ENCODE measurements around the gene TBC1D14.

Gene TBC1D14

GRCh38 chr4:7000421-7001176 is 91.0 kb downstream of the TBC1D14 start:
- TF ChIP-seq CTCF (IDR thresholded peaks at IDR 0.05; ENCODE audit: extremely low read depth, insufficient read depth, missing control alignments), result no peak

GRCh38 chr4:7001271-7001670 is 91.6 kb downstream of the TBC1D14 start:
- DNase-seq (ENCODE audit: low spot score), result no peak
- TF ChIP-seq CTCF (IDR thresholded peaks at IDR 0.05; ENCODE audit: extremely low read depth, insufficient read depth, missing control alignments), result no peak
- in situ Hi-C loops (cut with MboI; ENCODE audit: low pct_unique_long_range_greater_than_20kb, low sequenced_read_pairs, unreplicated experiment), result no loop called here

More at GRCh38 chr4:7000421-7001176, 91.0 kb downstream of the TBC1D14 start:
- in situ Hi-C loops (cut with MboI; ENCODE audit: low pct_unique_long_range_greater_than_20kb, low sequenced_read_pairs, unreplicated experiment), result no loop called here
- no peak for DNase-seq (ENCODE audit: low spot score)

GRCh38 chr4:7002336-7002735 is 92.7 kb downstream of the TBC1D14 start:
- in situ Hi-C loops (cut with MboI; ENCODE audit: low pct_unique_long_range_greater_than_20kb, low sequenced_read_pairs, unreplicated experiment), result no loop called here
- DNase-seq (ENCODE audit: low spot score), result no peak
- no peak for TF ChIP-seq CTCF (IDR thresholded peaks at IDR 0.05; ENCODE audit: extremely low read depth, insufficient read depth, missing control alignments)

DNA sequence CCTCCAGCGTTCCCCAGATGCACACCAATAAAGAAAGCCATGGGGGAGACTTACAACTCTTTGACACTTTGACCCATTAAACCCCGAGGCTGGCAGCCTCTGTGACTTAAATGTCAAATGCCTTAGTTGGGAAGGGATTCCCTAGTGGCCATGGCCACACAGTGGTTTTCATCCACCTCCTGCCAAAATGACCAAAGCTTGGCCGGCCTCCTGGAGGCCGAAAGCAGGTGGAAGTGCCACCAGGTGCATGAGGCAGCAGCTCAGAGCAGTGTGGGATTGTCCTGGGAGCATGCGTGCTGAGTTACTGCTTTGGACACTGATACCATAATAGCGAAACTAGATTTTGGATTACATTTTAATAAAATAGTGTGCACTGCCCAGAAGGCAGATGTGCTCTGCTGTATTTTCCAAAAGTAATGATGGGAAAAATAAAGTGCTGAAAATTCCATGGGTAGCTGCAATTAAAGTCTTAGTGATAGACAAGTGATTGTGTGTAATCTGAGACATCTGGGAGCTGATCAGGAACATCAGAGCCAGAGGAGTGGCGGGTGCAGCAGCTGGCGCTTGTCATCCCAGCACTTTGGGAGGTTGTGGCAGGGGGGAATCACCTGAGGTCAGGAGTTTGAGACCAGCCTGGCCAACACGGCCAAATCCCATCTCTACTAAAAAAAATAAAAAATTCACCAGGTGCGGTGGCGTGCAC is 93.7 kb downstream of the TBC1D14 start:
- in situ Hi-C loops (cut with MboI; ENCODE audit: low pct_unique_long_range_greater_than_20kb, low sequenced_read_pairs, unreplicated experiment), result no loop called here
- no peak for DNase-seq (ENCODE audit: low spot score)
- TF ChIP-seq CTCF (IDR thresholded peaks at IDR 0.05; ENCODE audit: extremely low read depth, insufficient read depth, missing control alignments), result no peak

- DNase-seq (ENCODE audit: low spot score), result no peak
- no peak for TF ChIP-seq CTCF (IDR thresholded peaks at IDR 0.05; ENCODE audit: extremely low read depth, insufficient read depth, missing control alignments)
- in situ Hi-C loops (cut with MboI; ENCODE audit: low pct_unique_long_range_greater_than_20kb, low sequenced_read_pairs, unreplicated experiment), result no loop called here
These were observed 94.2 kb downstream of the TBC1D14 start for GRCh38 chr4:7003879-7004240.

GRCh38 chr4:7004331-7004730 is 94.7 kb downstream of the TBC1D14 start:
- no peak for DNase-seq (ENCODE audit: low spot score)
- no peak for TF ChIP-seq CTCF (IDR thresholded peaks at IDR 0.05; ENCODE audit: extremely low read depth, insufficient read depth, missing control alignments)
- in situ Hi-C loops (cut with MboI; ENCODE audit: low pct_unique_long_range_greater_than_20kb, low sequenced_read_pairs, unreplicated experiment), result no loop called here
